Measurements from ENCODE around the gene DDB1.
A peak's percentile ranks its signal among the peaks of the same experiment; 100 is the strongest.

Gene DDB1

GRCh38 chr11:61356706-61357105, 23.8 kb upstream of the DDB1 start:
- no peak for DNase-seq (ENCODE audit: low read depth, low spot score)

DNA sequence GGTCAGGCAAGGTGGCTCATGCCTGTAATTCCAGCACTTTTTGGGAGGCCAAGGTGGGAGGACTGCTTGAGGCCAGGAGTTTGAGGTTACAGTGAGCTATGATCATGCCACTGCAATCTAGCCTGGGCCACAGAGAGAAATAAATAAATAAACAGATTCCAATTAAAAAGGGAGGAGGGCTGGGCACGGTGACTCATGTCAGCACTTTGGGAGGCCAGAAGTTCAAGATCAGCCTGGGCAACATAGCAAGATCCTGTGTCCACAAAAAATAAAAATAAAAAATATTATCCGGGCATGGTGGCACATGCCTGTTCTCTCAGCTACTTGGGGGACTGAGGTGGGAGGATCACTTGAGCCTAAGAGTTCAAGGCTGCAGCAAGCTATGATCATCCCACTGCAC, 21.3 kb upstream of the DDB1 start:
- DNase-seq (ENCODE audit: low read depth, low spot score), result no peak

- no peak for DNase-seq (ENCODE audit: low read depth, low spot score)
Measured at GRCh38 chr11:61353131-61354067, 20.5 kb upstream of the DDB1 start.

DNA sequence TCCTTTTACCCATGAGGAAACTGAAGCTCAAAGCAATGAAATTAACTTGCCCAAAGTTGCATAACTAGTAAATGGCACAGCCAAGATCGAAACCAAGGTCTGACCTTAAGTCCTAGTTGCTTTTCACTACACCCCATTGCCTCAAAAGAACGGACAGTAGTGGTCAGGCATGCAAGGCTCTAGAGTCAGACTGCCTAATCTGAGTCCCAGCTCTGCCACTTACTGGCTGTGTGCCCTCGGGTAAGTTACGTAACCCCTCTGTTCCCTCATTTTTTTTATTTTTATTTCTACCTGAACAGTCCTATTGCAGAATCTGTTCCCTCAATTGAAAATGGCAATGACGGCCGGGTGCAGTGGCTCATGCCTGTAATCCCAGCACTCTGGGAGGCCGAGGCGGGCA, 19.1 kb upstream of the DDB1 start:
- no peak for DNase-seq (ENCODE audit: low read depth, low spot score)

DNA sequence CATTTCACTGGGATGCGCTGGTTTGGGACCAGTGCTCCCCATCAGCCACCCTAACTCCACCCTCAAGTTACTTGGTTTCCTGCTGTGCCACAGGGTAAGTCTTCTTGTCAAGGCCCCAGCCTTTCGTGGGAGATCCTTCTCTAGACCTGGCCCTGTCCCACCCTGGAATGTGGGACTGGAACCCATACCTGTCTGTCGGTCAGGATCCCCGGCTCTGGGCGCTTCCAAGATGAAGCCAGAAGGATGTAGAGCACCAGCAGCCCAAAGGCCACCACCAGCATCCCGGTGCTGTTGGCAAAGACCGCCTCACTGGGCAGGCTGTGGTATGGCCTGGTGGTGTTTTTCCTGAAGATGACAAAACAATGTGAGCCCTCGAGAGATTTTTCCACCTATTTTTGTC, 17.9 kb upstream of the DDB1 start:
- DNase-seq (ENCODE audit: low read depth, low spot score), result no peak

- no peak for DNase-seq (ENCODE audit: low read depth, low spot score)
Measured at GRCh38 chr11:61350336-61350735, 17.4 kb upstream of the DDB1 start.

GRCh38 chr11:61349916-61350315, 17.0 kb upstream of the DDB1 start:
- no peak for DNase-seq (ENCODE audit: low read depth, low spot score)

DNA sequence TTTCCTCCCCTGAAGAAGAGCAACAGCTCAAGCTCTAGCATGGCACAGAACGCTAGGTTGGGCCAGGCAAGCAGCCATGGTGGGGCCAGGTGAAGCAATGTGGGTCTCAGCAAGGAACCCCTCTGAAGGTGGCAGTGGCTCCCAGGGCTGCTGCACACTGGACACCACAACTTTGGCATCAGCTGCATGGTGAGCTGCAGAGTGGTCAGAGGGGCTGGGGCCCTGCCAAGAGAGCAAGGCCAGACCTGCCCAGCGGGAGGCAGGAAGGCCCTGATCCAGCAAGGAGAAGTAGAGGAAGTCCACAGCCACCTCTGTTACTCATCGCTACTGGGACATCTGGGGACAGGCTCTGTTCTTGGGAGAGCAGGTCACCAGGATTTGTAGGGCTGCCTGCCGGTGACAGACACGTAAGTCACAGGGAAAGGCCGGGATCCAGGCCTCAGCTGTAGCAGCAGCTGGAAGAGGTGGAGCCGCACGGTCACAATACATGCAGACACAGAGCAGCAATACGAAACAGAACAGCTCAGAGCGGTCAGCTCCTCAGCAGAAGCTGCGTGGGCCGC, 16.4 kb upstream of the DDB1 start:
- no peak for DNase-seq (ENCODE audit: low read depth, low spot score)

GRCh38 chr11:61347916-61348461, 15.1 kb upstream of the DDB1 start:
- no peak for DNase-seq (ENCODE audit: low read depth, low spot score)

- DNase-seq (ENCODE audit: low read depth, low spot score), result no peak
Measured at GRCh38 chr11:61345954-61346843, 13.3 kb upstream of the DDB1 start.

DNA sequence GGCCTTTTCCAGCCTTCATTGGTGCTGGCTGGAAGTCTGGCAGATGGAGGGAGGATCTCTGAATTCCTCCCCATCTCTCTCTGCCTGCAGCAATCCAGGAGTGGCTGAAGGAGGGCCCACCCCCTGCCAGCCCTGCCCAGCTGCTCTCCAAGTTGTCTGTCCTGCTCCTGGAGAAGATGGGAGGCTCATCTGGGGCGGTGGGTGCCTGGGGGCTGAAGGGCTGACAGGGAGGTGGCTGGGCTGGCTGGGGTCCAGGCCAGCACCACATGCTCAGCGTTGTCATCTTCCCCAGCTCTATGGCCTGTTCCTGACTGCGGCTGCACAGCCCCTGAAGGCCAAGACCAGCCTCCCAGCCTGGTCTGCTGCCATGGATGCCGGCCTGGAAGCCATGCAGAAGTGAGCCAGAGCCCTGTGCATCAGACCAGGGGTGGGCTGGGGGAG, 12.3 kb upstream of the DDB1 start:
- DNase-seq (ENCODE audit: low read depth, low spot score), result peak; percentile 76

DNA sequence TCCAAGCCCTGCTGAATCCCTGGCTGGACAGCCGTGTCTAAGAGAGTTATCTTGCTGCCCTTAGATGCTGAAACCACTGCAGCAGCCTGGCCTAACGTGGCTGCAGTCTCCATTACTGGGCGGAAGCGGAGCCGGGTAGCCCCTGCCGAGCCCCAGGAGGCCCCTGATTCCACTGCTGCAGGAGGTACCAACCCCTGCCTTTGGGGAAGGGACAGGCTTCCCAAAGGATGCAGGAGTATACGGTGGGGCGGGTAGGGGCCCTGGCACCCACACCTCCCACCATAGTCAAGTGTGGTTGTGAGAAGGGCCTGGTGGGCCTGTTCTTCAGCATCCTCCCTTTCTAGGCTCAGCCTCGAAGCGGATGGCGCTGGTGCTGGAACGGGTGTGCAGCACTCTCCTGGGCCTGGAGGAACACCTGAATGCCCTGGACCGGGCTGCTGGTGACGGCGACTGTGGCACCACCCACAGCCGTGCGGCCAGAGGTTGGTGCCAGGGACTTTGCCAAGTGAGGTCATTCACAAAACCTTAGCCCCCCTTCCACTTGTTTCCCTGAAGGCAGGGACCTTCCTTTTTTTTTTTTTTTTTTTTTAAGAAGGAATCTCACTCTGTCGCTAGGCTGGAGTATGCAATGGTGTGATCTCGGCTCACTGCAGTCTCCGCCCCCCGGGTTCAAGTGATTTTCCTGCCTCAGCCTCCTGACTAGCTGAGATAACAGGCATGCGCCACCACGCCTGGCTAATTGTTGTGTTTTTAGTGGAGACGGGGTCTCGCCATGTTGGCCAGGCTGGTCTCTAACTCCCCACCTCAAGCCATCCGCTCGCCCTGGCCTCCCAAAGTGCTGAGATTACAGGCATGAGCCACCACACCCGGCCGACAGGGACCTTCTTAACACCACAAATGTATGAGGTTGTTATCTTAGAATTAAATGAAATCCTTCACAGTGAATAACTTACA, 11.2 kb upstream of the DDB1 start:
- DNase-seq (ENCODE audit: low read depth, low spot score), result no peak

DNA sequence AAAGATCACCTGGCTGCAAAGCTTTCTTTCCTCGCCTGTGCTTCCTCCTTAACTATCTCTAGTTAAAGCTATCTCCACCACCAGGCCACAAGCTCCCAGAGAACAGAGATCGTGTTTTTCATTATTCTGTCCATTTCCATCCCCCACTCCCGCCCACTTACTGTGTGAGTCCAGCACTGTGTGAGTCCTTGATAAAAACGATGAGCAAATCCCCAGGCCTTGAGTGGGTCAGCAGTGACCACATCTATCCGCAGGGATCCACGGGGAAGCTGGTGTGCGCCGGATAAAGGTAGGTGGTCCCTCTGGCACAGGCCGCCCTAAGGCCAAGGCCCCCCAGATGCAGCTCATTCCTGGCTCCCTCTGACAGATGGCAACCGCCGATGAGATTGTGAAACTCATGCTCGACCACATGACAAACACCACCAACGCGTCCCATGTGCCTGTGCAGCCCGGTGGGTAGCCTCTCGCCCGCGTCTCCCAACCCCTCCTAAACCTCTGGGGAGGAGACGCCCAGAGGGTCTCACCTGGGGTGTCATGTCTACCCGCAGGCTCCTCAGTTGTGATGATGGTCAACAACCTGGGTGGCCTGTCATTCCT, 9.4 kb upstream of the DDB1 start:
- no peak for DNase-seq (ENCODE audit: low read depth, low spot score)

DNA sequence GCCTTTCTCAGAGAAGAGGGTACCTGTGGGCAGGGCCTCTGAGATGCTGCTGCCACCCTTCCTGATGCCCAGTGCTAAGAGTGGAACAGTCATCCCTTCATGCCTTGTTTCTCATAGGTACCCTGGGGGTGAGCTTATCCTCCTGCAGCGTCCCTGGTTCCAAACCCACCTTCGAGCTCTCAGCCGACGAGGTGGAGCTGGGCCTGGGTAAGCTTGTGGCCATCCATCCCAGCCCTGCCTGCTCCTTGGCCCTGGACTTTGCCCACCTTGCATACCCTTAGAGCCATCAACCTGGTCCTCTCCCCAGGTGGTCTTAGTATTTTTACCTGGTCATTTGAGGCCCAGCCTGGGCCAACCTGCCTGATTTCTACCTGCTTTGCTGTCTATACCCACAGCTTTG, 8.8 kb upstream of the DDB1 start:
- DNase-seq (ENCODE audit: low read depth, low spot score), result no peak

DNA sequence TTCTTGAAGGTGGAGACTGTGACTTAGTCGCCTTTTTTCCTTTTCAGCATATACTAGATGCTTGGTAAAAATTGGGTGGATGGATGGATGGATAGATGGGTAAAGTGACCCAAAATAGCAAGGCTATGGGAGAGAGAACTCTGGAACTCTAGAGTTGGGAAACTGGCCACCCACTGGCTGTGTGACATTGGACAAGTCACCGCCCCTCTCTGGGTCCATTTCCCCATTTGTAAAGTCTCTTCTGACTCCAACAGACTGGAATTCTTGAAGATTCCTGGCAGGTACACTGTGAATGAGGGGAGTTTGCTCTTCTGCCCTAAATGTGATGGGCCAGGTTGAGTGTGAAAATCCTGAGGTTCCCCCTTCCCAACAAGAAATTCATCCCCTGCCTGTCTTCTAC, 8.1 kb upstream of the DDB1 start:
- DNase-seq (ENCODE audit: low read depth, low spot score), result no peak

GRCh38 chr11:61339490-61339878, 6.6 kb upstream of the DDB1 start:
- no peak for DNase-seq (ENCODE audit: low read depth, low spot score)

- DNase-seq (ENCODE audit: low read depth, low spot score), result no peak
Measured at GRCh38 chr11:61338783-61339489, 6.0 kb upstream of the DDB1 start.

DNA sequence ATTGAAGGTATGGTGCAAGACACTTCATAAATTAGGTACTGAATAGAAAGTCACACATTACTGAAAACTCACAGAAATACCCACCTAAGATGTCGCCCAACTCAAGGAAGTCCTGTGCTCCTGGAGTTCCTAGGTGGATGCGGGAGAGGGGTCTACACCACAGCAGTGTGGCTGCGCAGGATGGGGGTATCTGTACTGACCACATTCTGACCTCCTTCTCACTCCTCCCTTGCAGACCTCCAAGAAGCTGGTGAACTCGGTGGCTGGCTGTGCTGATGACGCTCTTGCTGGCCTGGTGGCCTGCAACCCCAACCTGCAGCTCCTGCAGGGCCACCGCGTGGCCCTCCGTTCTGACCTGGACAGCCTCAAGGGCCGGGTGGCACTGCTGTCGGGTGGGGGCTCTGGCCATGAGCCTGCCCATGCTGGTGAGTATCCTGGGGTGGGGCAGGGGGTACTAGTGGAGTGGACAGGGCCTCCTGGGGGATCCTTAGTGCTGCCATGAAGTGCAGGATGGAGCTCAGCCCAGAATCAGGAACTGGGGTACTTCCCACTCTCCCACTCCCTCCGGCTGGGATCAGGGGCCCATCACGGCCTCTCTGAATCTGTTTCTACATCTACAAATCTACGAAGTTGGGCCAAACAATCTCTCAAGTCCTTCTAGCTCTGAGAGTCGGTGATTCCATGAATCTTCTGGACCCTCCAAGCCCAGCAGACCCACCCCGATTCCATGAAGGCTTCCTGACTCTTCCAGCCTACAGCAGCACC, 5.0 kb upstream of the DDB1 start:
- no peak for DNase-seq (ENCODE audit: low read depth, low spot score)

Measured in ELF-1 (cell line).